Measurements from ENCODE around the gene CASS4. TPM values are rescaled to one million over a fixed set of nuclear protein-coding genes. Genes with fewer than 3 reads are reported as not detected.

Gene CASS4
- total and polyA plus RNA-seq, 12 donors, result 0.22 to 2.8 (median 0.59) TPM

- Histone ChIP-seq H3K27ac (no peak overlapping the region), H3K4me1 (peaks cover 0 to 12% (median 0%) of the 10 kb centered on the region in 9 donors), H3K9me3 (no peaks in the 10 kb centered on the region), H3K4me3 (no peak overlapping the region), H3K36me3 (peaks cover 0 to 80% (median 24%) of the 10 kb centered on the region in 9 donors), H3K27me3 (no peaks in the 10 kb centered on the region)
- no peak for DNase-seq
- 73 to 74% methylated on average over 6 of the region's 6 CpGs for WGBS, 2 donors
- no peak for TF ChIP-seq CTCF (IDR thresholded peaks at IDR 0.05)
- ATAC-seq, result peak in 1 of 8 donors; percentile 12
- intact Hi-C loops (cut with DNase I), result no loop called here
Measured at GRCh38 chr20:56368351-56369134, 43.5 kb upstream of the CASS4 start.

DNA sequence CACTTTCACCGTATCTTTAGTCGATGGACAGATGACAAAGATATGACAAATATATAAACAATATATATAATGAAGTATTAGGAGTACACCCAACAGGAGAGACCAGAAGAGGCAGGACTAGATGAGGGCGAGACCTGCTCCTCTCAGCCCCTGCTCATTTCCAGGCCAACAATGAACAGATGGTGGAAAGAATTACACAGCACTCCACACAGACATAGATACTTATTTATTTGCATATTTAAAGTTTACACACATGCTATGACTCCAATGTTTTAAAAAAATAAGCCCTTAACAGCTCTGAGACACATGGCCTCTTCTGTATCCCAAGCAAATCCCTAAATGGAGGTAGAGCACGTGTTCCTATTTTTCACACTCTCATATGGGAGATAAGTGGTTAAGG is 42.9 kb upstream of the CASS4 start:
- Histone ChIP-seq H3K4me3 (no peak overlapping the region), H3K9me3 (no peaks in the 10 kb centered on the region), H3K4me1 (peaks cover 0 to 17% (median 0%) of the 10 kb centered on the region in 9 donors), H3K36me3 (peaks cover 0 to 82% (median 24%) of the 10 kb centered on the region in 9 donors), H3K27me3 (no peaks in the 10 kb centered on the region), H3K27ac (no peak overlapping the region)
- TF ChIP-seq CTCF (IDR thresholded peaks at IDR 0.05), result no peak
- DNase-seq, result no peak
- no peak for ATAC-seq
- intact Hi-C loops (cut with DNase I), result no loop called here
- 79 to 84% methylated on average over 4 of the region's 4 CpGs for WGBS, 2 donors

- intact Hi-C loops (cut with DNase I), result no loop called here
- Histone ChIP-seq H3K4me1 (peaks cover 0 to 38% (median 0%) of the 10 kb centered on the region in 9 donors), H3K36me3 (peaks cover 0 to 71% (median 8%) of the 10 kb centered on the region in 9 donors), H3K27ac (no peak overlapping the region), H3K4me3 (no peak overlapping the region), H3K27me3 (no peaks in the 10 kb centered on the region), H3K9me3 (no peaks in the 10 kb centered on the region)
- 72% methylated on average over 11 of the region's 11 CpGs for WGBS, 2 donors
- DNase-seq (no peak), ATAC-seq (peak in 4 of 8 donors; percentile 55 to 69 (median 67))
- no peak for TF ChIP-seq CTCF (IDR thresholded peaks at IDR 0.05)
Measured at GRCh38 chr20:56371977-56372376, 40.1 kb upstream of the CASS4 start.

GRCh38 chr20:56372850-56373249 is 39.2 kb upstream of the CASS4 start:
- WGBS, 2 donors, result 60 to 65% methylated on average over 1 of the region's 1 CpG
- intact Hi-C loops (cut with DNase I), result no loop called here
- ATAC-seq (peak in 1 of 8 donors; percentile 28), DNase-seq (no peak)
- peaks cover 0 to 39% (median 0%) of the 10 kb centered on the region in 9 donors for H3K4me1 ChIP-seq
- H3K36me3 ChIP-seq, result peaks cover 0 to 66% (median 0%) of the 10 kb centered on the region in 9 donors
- H3K4me3 ChIP-seq, result no peak overlapping the region
- no peak overlapping the region for H3K27ac ChIP-seq
- H3K9me3 ChIP-seq, result no peaks in the 10 kb centered on the region
- H3K27me3 ChIP-seq, result no peaks in the 10 kb centered on the region
- no peak for TF ChIP-seq CTCF (IDR thresholded peaks at IDR 0.05)

Measured in heart right ventricle (tissue), 16 donors.